H1 (cell line): Measurements from ENCODE around the gene SBK1. TPM values are rescaled to one million over a fixed set of nuclear protein-coding genes. Genes with fewer than 3 reads are reported as not detected.
A peak's percentile ranks its signal among the peaks of the same experiment; 100 is the strongest.

ENCODE experiments used
- CTCF ChIA-PET: fragments of 300-600 bp; sonication (Branson Sonifier 250); formaldehyde crosslinking; loops from one replicate; lab custom pipeline; 2021; ENCODE audit not compliant: partially characterized antibody; lab: Charles Lee
- POLR2A ChIA-PET: fragments of 300-600 bp; sonication (Branson Sonifier 250); formaldehyde crosslinking; loops from one replicate; lab custom pipeline; 2021; ENCODE audit warnings: inconsistent platforms; ENCODE audit not compliant: partially characterized antibody; lab: Charles Lee
- DNase-seq, 2 experiments: peaks; one replicate each; pipeline versions ENCODE4 v3.0.0 to v3.0.0-alpha.2; 2010 to 2022; ENCODE audit warnings: low spot score in 2 of 2, low read depth in 1 of 2, mixed read lengths in 1 of 2
- FAIRE-seq: peaks from 2 replicates; lab custom pipeline; 2011; peaks lifted over from hg19 to GRCh38; lab: Jason Lieb, UNC
- H2AFZ ChIP-seq: 2 replicates; pipeline ENCODE4 v1.8.1; 2012; ENCODE audit warnings: low read length, inconsistent platforms
- H2AK5ac ChIP-seq: 2 replicates; pipeline ENCODE4 v1.6.1; 2013; ENCODE audit warnings: low read depth, low read length
- H2BK120ac ChIP-seq: replicated peaks from 2 replicates; pipeline ENCODE3; 2013; ENCODE audit warnings: low read depth, low read length, inconsistent platforms
- H2BK12ac ChIP-seq: 2 replicates; pipeline ENCODE4 v1.6.1; 2013; ENCODE audit warnings: low read depth, low read length
- H2BK15ac ChIP-seq: 2 replicates; pipeline ENCODE4 v1.6.1; 2013; ENCODE audit warnings: low read length
- H2BK20ac ChIP-seq: 2 replicates; pipeline ENCODE4 v1.6.1; 2013; ENCODE audit warnings: low read length
- H2BK5ac ChIP-seq: 2 replicates; pipeline ENCODE4 v1.6.1; 2013; ENCODE audit warnings: low read depth, low read length
- H3K14ac ChIP-seq: 2 replicates; pipeline ENCODE4 v1.6.1; 2013; ENCODE audit warnings: inconsistent platforms; ENCODE audit not compliant: insufficient read length
- H3K18ac ChIP-seq: 2 replicates; pipeline ENCODE4 v1.6.1; 2013; ENCODE audit warnings: low read length; ENCODE audit errors: extremely low read depth
- H3K23ac ChIP-seq: 2 replicates; pipeline ENCODE4 v1.6.1; 2013; ENCODE audit warnings: inconsistent platforms; ENCODE audit not compliant: insufficient read length
- H3K23me2 ChIP-seq: 2 replicates; pipeline ENCODE4 v1.6.1; 2013; ENCODE audit warnings: low read depth, low read length
- H3K27ac ChIP-seq: 2 replicates; pipeline ENCODE4 v1.6.1; 2011; ENCODE audit warnings: low read depth, low read length, inconsistent platforms
- H3K27me3 ChIP-seq, 4 experiments: replicated peaks in 1 of 4; 1 replicate in 1 of 4; 2 replicates in 3 of 4; pipeline versions ENCODE4 v1.6.1 to v1.8.1; 2011 to 2013; ENCODE audit warnings: low read length in 3 of 4, mild to moderate bottlenecking in 3 of 4, inconsistent platforms in 2 of 4, mixed read lengths in 2 of 4, moderate library complexity in 1 of 4; ENCODE audit not compliant: control insufficient read depth in 3 of 4, insufficient read depth in 3 of 4; ENCODE audit errors: extremely low read depth in 1 of 4
- H3K36me3 ChIP-seq, 4 experiments: 2 replicates each; pipeline versions ENCODE4 v1.6.1 to v1.8.1; 2011 to 2013; ENCODE audit warnings: mild to moderate bottlenecking in 4 of 4, low read length in 3 of 4, moderate library complexity in 2 of 4, control low read depth in 1 of 4, inconsistent platforms in 1 of 4; ENCODE audit not compliant: insufficient read depth in 4 of 4, control insufficient read depth in 2 of 4
- H3K4ac ChIP-seq: replicated peaks from 2 replicates; pipeline ENCODE3; 2013; ENCODE audit warnings: low read length, low read depth, mixed read lengths, inconsistent platforms; ENCODE audit not compliant: insufficient read length
- H3K4me1 ChIP-seq, 4 experiments: replicated peaks in 1 of 4; 1 replicate in 1 of 4; 2 replicates in 3 of 4; pipeline versions ENCODE4 v1.6.1 to v1.8.1; 2011 to 2013; ENCODE audit warnings: low read length in 3 of 4, inconsistent platforms in 2 of 4, mixed read lengths in 1 of 4; ENCODE audit not compliant: insufficient read depth in 4 of 4, control insufficient read depth in 3 of 4
- H3K4me2 ChIP-seq, 2 experiments: 2 replicates each; pipeline versions ENCODE4 v1.6.1 to v1.8.1; 2011 to 2013; ENCODE audit warnings: low read depth in 2 of 2, low read length in 2 of 2, control low read depth in 1 of 2, inconsistent platforms in 1 of 2, mild to moderate bottlenecking in 1 of 2; ENCODE audit not compliant: insufficient read depth in 1 of 2
- H3K4me3 ChIP-seq, 4 experiments: fragments of 200-600, 300-600 bp in 1 of 4; sonication (generic), shearing (Covaris generic), sonication (Bioruptor Twin) in 1 of 4; 2 replicates each; pipeline versions ENCODE4 v1.5.1 to v1.8.1; 2011 to 2016; ENCODE audit warnings: low read length in 4 of 4, low read depth in 3 of 4, control low read depth in 2 of 4, inconsistent platforms in 2 of 4, mild to moderate bottlenecking in 2 of 4, mixed read lengths in 1 of 4, moderate library complexity in 1 of 4; ENCODE audit not compliant: insufficient read depth in 2 of 4; ENCODE audit errors: extremely low read depth in 1 of 4
- H3K56ac ChIP-seq: replicated peaks from 2 replicates; pipeline ENCODE3; 2013; ENCODE audit warnings: low read depth, mild to moderate bottlenecking, mixed read lengths, low read length, inconsistent platforms; ENCODE audit not compliant: insufficient read length
- H3K79me1 ChIP-seq: 2 replicates; pipeline ENCODE4 v1.6.1; 2013; ENCODE audit warnings: low read depth, low read length, control low read depth
- H3K79me2 ChIP-seq, 2 experiments: 2 replicates each; pipeline versions ENCODE4 v1.6.1 to v1.8.1; 2012 to 2013; ENCODE audit warnings: low read length in 2 of 2, mild to moderate bottlenecking in 2 of 2, inconsistent platforms in 1 of 2; ENCODE audit not compliant: insufficient read depth in 2 of 2, control insufficient read depth in 1 of 2
- H3K9ac ChIP-seq, 4 experiments: replicated peaks in 1 of 4; 1 replicate in 1 of 4; 2 replicates in 3 of 4; pipeline versions ENCODE4 v1.6.1 to v1.8.1; 2011 to 2013; ENCODE audit warnings: low read depth in 3 of 4, low read length in 3 of 4, control low read depth in 2 of 4, mild to moderate bottlenecking in 2 of 4, moderate library complexity in 2 of 4, inconsistent platforms in 1 of 4; ENCODE audit errors: extremely low read depth in 1 of 4
- H3K9me3 ChIP-seq, 2 experiments: 2 replicates each; pipeline versions ENCODE4 v1.6.1 to v1.8.1; 2012 to 2013; ENCODE audit warnings: mild to moderate bottlenecking in 2 of 2, moderate library complexity in 2 of 2, control low read depth in 1 of 2, inconsistent platforms in 1 of 2, low read depth in 1 of 2, low read length in 1 of 2, mixed read lengths in 1 of 2; ENCODE audit not compliant: insufficient read depth in 2 of 2
- H4K20me1 ChIP-seq, 2 experiments: replicated peaks in 1 of 2; 2 replicates each; pipeline versions ENCODE3 to v1.8.1; 2011 to 2013; ENCODE audit warnings: inconsistent platforms in 2 of 2, low read length in 2 of 2, mild to moderate bottlenecking in 1 of 2; ENCODE audit not compliant: insufficient read depth in 2 of 2, control insufficient read depth in 1 of 2
- H4K5ac ChIP-seq: 2 replicates; pipeline ENCODE4 v1.6.1; 2013; ENCODE audit warnings: low read length, low read depth, mixed read lengths, inconsistent platforms; ENCODE audit not compliant: insufficient read length
- H4K8ac ChIP-seq: 2 replicates; pipeline ENCODE4 v1.8.0; 2013; ENCODE audit warnings: mild to moderate bottlenecking, moderate library complexity, low read length, inconsistent platforms; ENCODE audit not compliant: insufficient read depth; ENCODE audit errors: extremely low read depth
- H4K91ac ChIP-seq: replicated peaks from 2 replicates; pipeline ENCODE3; 2013; ENCODE audit warnings: low read length, mixed read lengths, inconsistent platforms; ENCODE audit not compliant: insufficient read length
- ASH2L ChIP-seq: fragments of 200-600, 300-600 bp; sonication (generic); IDR thresholded peaks from one replicate; pipeline ENCODE4 v1.7.1; 2017; ENCODE audit warnings: low read length
- BRCA1 ChIP-seq: IDR thresholded peaks from 2 replicates; pipeline ENCODE4 v1.6.1; 2012; ENCODE audit warnings: low read depth, low read length, improper control_type of control experiment
- CBX5 ChIP-seq: fragments of 300-800, 300-1000 bp; sonication (generic); IDR thresholded peaks from 2 replicates; pipeline ENCODE4 v1.7.1; 2016; ENCODE audit warnings: antibody characterized with exemption, low read length, low read depth
- HDAC2 ChIP-seq, 2 experiments: fragments of 300-600 bp in 1 of 2; sonication (generic) in 1 of 2; IDR thresholded peaks; 2 replicates each; pipeline ENCODE4 v1.6.1; 2011 to 2012; ENCODE audit warnings: low read depth in 2 of 2, low read length in 2 of 2, mild to moderate bottlenecking in 2 of 2, moderate library complexity in 2 of 2, borderline replicate concordance in 1 of 2, inconsistent platforms in 1 of 2
- KDM5A ChIP-seq: fragments of 200-600 bp; IDR thresholded peaks from 2 replicates; pipeline ENCODE4 v1.7.1; 2012; ENCODE audit warnings: mild to moderate bottlenecking, low read length, inconsistent platforms, mixed read lengths
- POLR2A ChIP-seq, 2 experiments: IDR thresholded peaks; 1 replicate in 1 of 2; 2 replicates in 1 of 2; pipeline ENCODE4 v1.6.1; 2011; ENCODE audit warnings: low read depth in 2 of 2, low read length in 2 of 2, mild to moderate bottlenecking in 2 of 2; ENCODE audit errors: control extremely low read depth in 1 of 2
- SIRT6 ChIP-seq: IDR thresholded peaks from one replicate; pipeline ENCODE4 v1.7.1; 2012; ENCODE audit warnings: low read length, inconsistent platforms
- WGBS, 2 experiments: shearing (Covaris generic) in 1 of 2; methylation state at CpG; one replicate each; pipeline versions ENCODE4 v1.1.6 to v1.1.7; 2013 to 2015; ENCODE audit warnings: low lambda C conversion rate in 2 of 2, mixed read lengths in 2 of 2, inconsistent platforms in 1 of 2, low coverage in 1 of 2, missing lambda C conversion rate in 1 of 2; ENCODE audit not compliant: insufficient replicate concordance in 2 of 2, insufficient coverage in 1 of 2, insufficient read length in 1 of 2; ENCODE audit errors: extremely low coverage in 1 of 2, missing lambda C conversion rate in 1 of 2; 5-methylcytosine and 5-hydroxymethylcytosine counted together
- polyA plus RNA-seq, 7 experiments: library from polyadenylated mRNA; depleted of rRNA in 3 of 7; stranded (reverse) in 5 of 7; unstranded in 2 of 7; fragments of >200 nt in 5 of 7; fragments of 200-250 nt in 2 of 7; gene quantifications; 1 replicate in 5 of 7; 2 replicates in 1 of 7; 4 replicates in 1 of 7; pipeline versions ENCODE4 v1.2.1 to v1.2.3, GENCODE V29; 2011 to 2013; ENCODE audit warnings: missing spikeins in 2 of 7, mixed read lengths in 2 of 7
- total RNA-seq: library from RNA; stranded (reverse); fragmentation: NEBNext Ultra II Directional; extraction: Animal tissue kit (Norgen Biotek cat#: 25700); gene quantifications from 2 replicates; pipeline ENCODE4 v1.2.1, GENCODE V29; 2021
- TF ChIP-seq, protein P1 (sequence below): IDR thresholded peaks from 2 replicates; pipeline ENCODE4 v1.6.1; 2012; ENCODE audit warnings: inconsistent platforms
- TF ChIP-seq, protein P2 (sequence below): IDR thresholded peaks from 2 replicates; pipeline ENCODE4 v1.6.1; 2011; ENCODE audit warnings: low read length, improper control_type of control experiment

SBK1 gene
- total and polyA plus RNA-seq, 2 of the 8 experiments (the other 6 are each of a cell fraction or from before 2014, with no cell fraction given): 18.2 to 73.9 TPM

DNA sequence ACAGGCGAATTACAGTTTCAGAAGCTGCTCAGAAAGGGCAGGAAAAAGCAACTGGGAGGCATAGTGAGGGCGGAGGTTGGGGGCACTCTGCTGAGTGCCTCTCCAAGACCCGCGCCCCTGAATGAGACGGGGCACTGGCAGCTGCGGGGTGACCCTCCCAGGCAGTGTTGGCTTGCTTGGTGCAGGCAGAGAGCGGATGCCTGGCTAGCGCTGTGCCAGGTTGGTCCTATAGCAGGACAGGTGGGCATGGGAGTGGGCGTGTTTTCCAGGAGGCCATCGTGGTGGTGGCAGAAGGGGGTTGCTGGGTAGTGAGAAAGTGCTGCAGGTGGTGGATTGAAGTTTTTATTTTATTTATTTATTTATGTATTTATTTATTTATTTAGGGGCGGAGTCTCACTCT, 16.0 kb upstream of the SBK1 start:
- ChIA-PET CTCF (interaction anchor here (0.6 to 10.9 kb wide), 9 partner anchors 9 to 72 kb away, joined by 3 to 152 read pairs (median 11); no protein-coding TSS in a partner anchor), POLR2A (interaction anchor here (0.9 to 2.5 kb wide), 3 partner anchors 16 to 21 kb away, joined by 3 to 22 read pairs (median 3); partner anchors contain the start of gene SBK1)
- H3K4ac ChIP-seq: no peak overlapping the region
- H2BK20ac ChIP-seq: no peak overlapping the region
- H2BK5ac ChIP-seq: no peak overlapping the region
- no peaks in the 10 kb centered on the region for H3K79me1 ChIP-seq
- H3K56ac ChIP-seq: no peak overlapping the region
- H3K4me1 ChIP-seq: peaks cover 0 to 11% (median 2%) of the 10 kb centered on the region in 4 experiments; a peak in 4 of 7 replicates
- peaks cover 0 to 8% (median 5%) of the 10 kb centered on the region in 4 experiments; a peak in 5 of 7 replicates for H3K27me3 ChIP-seq
- H4K5ac ChIP-seq: no peak overlapping the region
- H4K91ac ChIP-seq: no peak overlapping the region
- H2BK15ac ChIP-seq: peak overlapping the region; percentile 61; the same call in 1 of the 2 replicates
- no peak for TF ChIP-seq SIRT6
- TF ChIP-seq POLR2A (IDR thresholded peaks at IDR 0.05; ENCODE audit: control extremely low read depth in 1 of 2, low read depth in 2 of 2, low read length in 2 of 2): no peak
- TF ChIP-seq, protein P1, sequence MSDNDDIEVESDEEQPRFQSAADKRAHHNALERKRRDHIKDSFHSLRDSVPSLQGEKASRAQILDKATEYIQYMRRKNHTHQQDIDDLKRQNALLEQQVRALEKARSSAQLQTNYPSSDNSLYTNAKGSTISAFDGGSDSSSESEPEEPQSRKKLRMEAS: no peak
- TF ChIP-seq, protein P2, sequence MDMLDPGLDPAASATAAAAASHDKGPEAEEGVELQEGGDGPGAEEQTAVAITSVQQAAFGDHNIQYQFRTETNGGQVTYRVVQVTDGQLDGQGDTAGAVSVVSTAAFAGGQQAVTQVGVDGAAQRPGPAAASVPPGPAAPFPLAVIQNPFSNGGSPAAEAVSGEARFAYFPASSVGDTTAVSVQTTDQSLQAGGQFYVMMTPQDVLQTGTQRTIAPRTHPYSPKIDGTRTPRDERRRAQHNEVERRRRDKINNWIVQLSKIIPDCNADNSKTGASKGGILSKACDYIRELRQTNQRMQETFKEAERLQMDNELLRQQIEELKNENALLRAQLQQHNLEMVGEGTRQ: no peak
- TF ChIP-seq ASH2L: no peak
- TF ChIP-seq HDAC2 (IDR thresholded peaks at IDR 0.05; ENCODE audit: borderline replicate concordance in 1 of 2, low read depth in 2 of 2, low read length in 2 of 2): no peak
- TF ChIP-seq CBX5: no peak
- TF ChIP-seq BRCA1: no peak
- TF ChIP-seq KDM5A: no peak
- no peak overlapping the region for H3K14ac ChIP-seq
- no peak overlapping the region for H3K27ac ChIP-seq
- no peaks in the 10 kb centered on the region for H3K36me3 ChIP-seq
- peak overlapping the region; percentile 11 for H4K8ac ChIP-seq
- no peaks in the 10 kb centered on the region for H4K20me1 ChIP-seq
- H2BK12ac ChIP-seq: no peak overlapping the region
- peaks cover 2% of the 10 kb centered on the region; the same call in 1 of the 2 replicates for H3K23me2 ChIP-seq
- no peak for DNase-seq
- no peak overlapping the region for H3K18ac ChIP-seq
- H3K9ac ChIP-seq: no peak overlapping the region
- 88% methylated on average over 11 of the region's 11 CpGs; no CpG with 5 or more reads in 1 of the 2 experiments for WGBS, 2 experiments
- 0 out of 2 replicates have a peak overlapping the region, but pooled peaks have one; percentile 10 for H2AK5ac ChIP-seq
- no peaks in the 10 kb centered on the region for H3K9me3 ChIP-seq
- H3K79me2 ChIP-seq: no peaks in the 10 kb centered on the region
- no peak overlapping the region for H3K23ac ChIP-seq
- H2BK120ac ChIP-seq: no peak overlapping the region
- FAIRE-seq: no peak
- no peak overlapping the region for H3K4me3 ChIP-seq
- no peak overlapping the region for H2AFZ ChIP-seq
- H3K4me2 ChIP-seq: no peak overlapping the region; a peak in 1 of 4 replicates
